CD14-positive monocyte (primary cell): ENCODE measurements around the gene FARP2. TPM values are rescaled to one million over a fixed set of nuclear protein-coding genes. Genes with fewer than 3 reads are reported as not detected.
A peak's percentile ranks its signal among the peaks of the same experiment; 100 is the strongest.

ENCODE experiments used
- DNase-seq, 3 donors: peaks; one replicate each; pipeline ENCODE4 v3.0.0-alpha.2; 2011 to 2022
- H2AFZ ChIP-seq: 2 replicates; pipeline ENCODE4 v1.6.0; 2012; ENCODE audit warnings: mild to moderate bottlenecking, low read depth, low read length, inconsistent platforms; ENCODE audit not compliant: insufficient read depth, poor library complexity, severe bottlenecking
- H3K27ac ChIP-seq, 2 donors: 1 replicate in 1 of 2; 2 replicates in 1 of 2; pipeline ENCODE4 v1.5.1; 2012 to 2013; ENCODE audit warnings: low read length in 2 of 2, control low read depth in 1 of 2, inconsistent platforms in 1 of 2, low read depth in 1 of 2, mild to moderate bottlenecking in 1 of 2
- H3K27me3 ChIP-seq, 2 donors: one replicate each; pipeline versions ENCODE4 v1.6.0 to v1.6.1; 2011 to 2013; ENCODE audit warnings: low read length in 2 of 2; ENCODE audit not compliant: control insufficient read depth in 2 of 2, insufficient read depth in 2 of 2
- H3K36me3 ChIP-seq, 2 donors: replicated peaks in 1 of 2; 1 replicate in 1 of 2; 2 replicates in 1 of 2; pipeline versions ENCODE4 v1.5.1 to v1.6.1; 2012 to 2013; ENCODE audit warnings: low read length in 2 of 2, control low read depth in 1 of 2, inconsistent platforms in 1 of 2, mild to moderate bottlenecking in 1 of 2; ENCODE audit not compliant: insufficient read depth in 2 of 2, control insufficient read depth in 1 of 2
- H3K4me1 ChIP-seq, 2 donors: 1 replicate in 1 of 2; 2 replicates in 1 of 2; pipeline versions ENCODE4 v1.5.1 to v1.6.1; 2012 to 2013; ENCODE audit warnings: low read length in 2 of 2, control low read depth in 1 of 2, inconsistent platforms in 1 of 2, mild to moderate bottlenecking in 1 of 2, moderate library complexity in 1 of 2; ENCODE audit not compliant: insufficient read depth in 2 of 2, control insufficient read depth in 1 of 2
- H3K4me2 ChIP-seq: replicated peaks from 2 replicates; pipeline ENCODE3; 2012; ENCODE audit warnings: low read length, moderate library complexity, mild to moderate bottlenecking; ENCODE audit not compliant: poor library complexity, severe bottlenecking; ENCODE audit errors: extremely low read depth
- H3K4me3 ChIP-seq, 3 experiments: fragments of 200-600 bp in 1 of 3; sonication (generic) in 1 of 3; replicated peaks in 1 of 3; 1 replicate in 2 of 3; 2 replicates in 1 of 3; pipeline ENCODE4 v1.5.1; 2011 to 2013; ENCODE audit warnings: low read length in 3 of 3, mild to moderate bottlenecking in 3 of 3, control low read depth in 2 of 3, low read depth in 2 of 3, inconsistent platforms in 1 of 3, moderate library complexity in 1 of 3
- H3K79me2 ChIP-seq: 2 replicates; pipeline ENCODE4 v1.6.0; 2012; ENCODE audit warnings: mild to moderate bottlenecking, control low read depth, inconsistent platforms, low read length, moderate library complexity; ENCODE audit not compliant: insufficient read depth
- H3K9ac ChIP-seq: 2 replicates; pipeline ENCODE4 v1.6.0; 2017; ENCODE audit warnings: low read length, mild to moderate bottlenecking; ENCODE audit not compliant: insufficient read depth, poor library complexity, severe bottlenecking
- H3K9me3 ChIP-seq, 2 donors: replicated peaks in 1 of 2; 1 replicate in 1 of 2; 2 replicates in 1 of 2; pipeline versions ENCODE4 v1.5.1 to v1.6.1; 2012 to 2013; ENCODE audit warnings: low read length in 2 of 2, control low read depth in 1 of 2; ENCODE audit not compliant: control insufficient read depth in 1 of 2, insufficient read depth in 1 of 2
- H4K20me1 ChIP-seq: 2 replicates; pipeline ENCODE4 v1.6.0; 2012; ENCODE audit warnings: mild to moderate bottlenecking, low read length, control low read depth, moderate library complexity; ENCODE audit not compliant: insufficient read depth
- H3K27ac Mint-ChIP-seq, 7 donors: one replicate each; pipeline ENCODE4 v1.8.0; 2020; ENCODE audit warnings: mild to moderate bottlenecking in 7 of 7, mixed read lengths in 7 of 7, moderate library complexity in 6 of 7, inconsistent platforms in 2 of 7
- H3K27me3 Mint-ChIP-seq, 3 donors: one replicate each; pipeline ENCODE4 v1.8.0; 2021 to 2022; ENCODE audit warnings: low read depth in 3 of 3, mild to moderate bottlenecking in 3 of 3, mixed read lengths in 3 of 3, moderate library complexity in 3 of 3, inconsistent platforms in 1 of 3
- H3K36me3 Mint-ChIP-seq, 2 donors: one replicate each; pipeline ENCODE4 v1.8.0; 2020; ENCODE audit warnings: mixed read lengths in 2 of 2, inconsistent platforms in 1 of 2, mild to moderate bottlenecking in 1 of 2
- H3K4me1 Mint-ChIP-seq: one replicate; pipeline ENCODE4 v1.8.0; 2020; ENCODE audit warnings: mild to moderate bottlenecking, mixed read lengths
- H3K4me3 Mint-ChIP-seq, 2 donors: one replicate each; pipeline ENCODE4 v1.8.0; 2020; ENCODE audit warnings: mild to moderate bottlenecking in 2 of 2, mixed read lengths in 2 of 2, moderate library complexity in 1 of 2
- H3K9me3 Mint-ChIP-seq, 7 donors: one replicate each; pipeline ENCODE4 v1.8.0; 2020 to 2022; ENCODE audit warnings: mixed read lengths in 7 of 7, mild to moderate bottlenecking in 6 of 7, moderate library complexity in 6 of 7, inconsistent platforms in 2 of 7
- WGBS: methylation state at CpG from one replicate; pipeline ENCODE4 v1.1.5; 2013; ENCODE audit warnings: missing lambda C conversion rate; ENCODE audit not compliant: insufficient coverage; 5-methylcytosine and 5-hydroxymethylcytosine counted together
- intact Hi-C, 2 donors: fragments of 100-400 bp; cut with micrococcal nuclease; formaldehyde crosslinking; loops; one replicate each; pipeline versions ENCODE4 v1.15.0 to v1.15.1; 2023
- polyA plus RNA-seq, 3 donors: library from polyadenylated mRNA; depleted of rRNA in 1 of 3; unstranded in 2 of 3; stranded (reverse) in 1 of 3; fragments of 300-500 nt in 2 of 3; fragments of >200 nt in 1 of 3; fragmentation: Illumina TruSeq in 2 of 3; gene quantifications; 1 replicate in 2 of 3; 2 replicates in 1 of 3; pipeline ENCODE4 v1.2.3, GENCODE V29; 2012 to 2021
- TF ChIP-seq, protein P1 (sequence below): fragments of 200-600 bp; IDR thresholded peaks from one replicate; pipeline ENCODE4 v1.8.0; 2022; ENCODE audit warnings: antibody characterized with exemption, mild to moderate bottlenecking

FARP2 gene
- polyA plus RNA-seq, 3 donors = 6.7 to 8.5 (median 7.3) TPM

DNA sequence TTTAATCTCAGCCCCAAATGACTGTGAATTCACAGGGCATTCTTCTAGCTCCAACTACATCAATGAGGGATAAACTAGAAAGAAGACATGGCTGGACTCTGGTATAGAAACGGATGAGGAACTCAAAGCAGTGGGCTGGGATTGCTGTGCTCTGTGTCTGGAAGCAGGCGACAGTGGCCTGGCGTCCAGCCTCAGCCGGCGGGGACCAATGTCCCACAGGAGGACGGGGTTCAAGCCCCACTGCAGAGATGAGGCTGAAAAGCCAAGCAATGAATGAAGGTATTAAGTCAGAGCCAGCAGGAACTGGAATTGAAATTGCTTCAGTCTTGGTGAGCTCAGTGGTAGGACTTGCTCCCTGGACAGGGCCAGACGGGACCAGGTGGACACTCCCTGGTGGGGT is 178.2 kb downstream of the FARP2 start:
- 90% methylated on average over 7 of the region's 7 CpGs for WGBS
- no peak overlapping the region for H3K9ac ChIP-seq

DNA sequence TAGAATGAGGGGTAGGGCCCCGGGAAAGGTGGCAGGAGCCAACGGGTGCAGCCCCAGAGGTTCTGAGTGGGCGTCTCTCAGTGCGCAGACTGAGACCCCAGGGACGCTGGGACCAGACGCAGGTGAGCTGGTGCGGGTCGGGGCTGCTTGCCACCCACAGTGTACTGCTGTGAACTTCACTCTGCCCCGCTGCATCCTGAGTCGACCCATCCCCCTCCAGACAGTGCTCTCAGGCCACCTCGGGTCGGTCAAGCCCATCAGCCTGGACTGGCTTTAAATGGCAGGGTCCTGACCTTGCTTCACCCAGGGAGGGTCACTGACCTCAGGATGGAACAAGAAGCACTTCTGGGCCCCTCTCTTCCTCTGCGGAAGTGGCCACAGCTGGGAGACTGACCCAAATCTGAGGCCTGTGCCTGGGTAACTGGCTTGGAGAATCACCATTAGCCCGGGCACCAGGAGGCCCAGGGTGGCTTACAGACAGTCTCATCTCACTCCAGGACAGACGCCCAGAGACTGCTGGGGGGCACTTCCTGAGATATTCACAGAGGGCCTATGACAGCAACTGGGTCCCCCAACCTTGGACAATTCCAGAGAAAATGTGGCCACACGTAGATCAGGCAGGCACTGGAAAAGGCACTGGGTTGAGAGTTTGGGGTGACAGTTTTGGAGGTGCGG is 178.8 kb downstream of the FARP2 start:
- 94% methylated on average over 15 of the region's 17 CpGs for WGBS
- H3K9me3 Mint-ChIP-seq = no peaks in the 10 kb centered on the region
- Histone ChIP-seq H3K4me1 (no peaks in the 10 kb centered on the region), H3K4me3 (no peak overlapping the region), H3K27ac (no peak overlapping the region), H4K20me1 (no peaks in the 10 kb centered on the region), H3K4me2 (no peak overlapping the region), H3K9ac (no peak overlapping the region), H3K9me3 (no peaks in the 10 kb centered on the region), H3K27me3 (peaks cover 0 to 10% of the 10 kb centered on the region in 2 donors), H2AFZ (no peak overlapping the region), H3K36me3 (no peaks in the 10 kb centered on the region), H3K79me2 (no peaks in the 10 kb centered on the region)
- no peaks in the 10 kb centered on the region for H3K4me1 Mint-ChIP-seq
- no peak for DNase-seq
- no peaks in the 10 kb centered on the region for H3K36me3 Mint-ChIP-seq
- H3K4me3 Mint-ChIP-seq = no peak overlapping the region
- peaks cover 15 to 29% (median 16%) of the 10 kb centered on the region in 3 donors for H3K27me3 Mint-ChIP-seq
- intact Hi-C loops = no loop called here
- H3K27ac Mint-ChIP-seq = peak overlapping the region in 1 of 7 donors; percentile 41
- TF ChIP-seq, protein P1, sequence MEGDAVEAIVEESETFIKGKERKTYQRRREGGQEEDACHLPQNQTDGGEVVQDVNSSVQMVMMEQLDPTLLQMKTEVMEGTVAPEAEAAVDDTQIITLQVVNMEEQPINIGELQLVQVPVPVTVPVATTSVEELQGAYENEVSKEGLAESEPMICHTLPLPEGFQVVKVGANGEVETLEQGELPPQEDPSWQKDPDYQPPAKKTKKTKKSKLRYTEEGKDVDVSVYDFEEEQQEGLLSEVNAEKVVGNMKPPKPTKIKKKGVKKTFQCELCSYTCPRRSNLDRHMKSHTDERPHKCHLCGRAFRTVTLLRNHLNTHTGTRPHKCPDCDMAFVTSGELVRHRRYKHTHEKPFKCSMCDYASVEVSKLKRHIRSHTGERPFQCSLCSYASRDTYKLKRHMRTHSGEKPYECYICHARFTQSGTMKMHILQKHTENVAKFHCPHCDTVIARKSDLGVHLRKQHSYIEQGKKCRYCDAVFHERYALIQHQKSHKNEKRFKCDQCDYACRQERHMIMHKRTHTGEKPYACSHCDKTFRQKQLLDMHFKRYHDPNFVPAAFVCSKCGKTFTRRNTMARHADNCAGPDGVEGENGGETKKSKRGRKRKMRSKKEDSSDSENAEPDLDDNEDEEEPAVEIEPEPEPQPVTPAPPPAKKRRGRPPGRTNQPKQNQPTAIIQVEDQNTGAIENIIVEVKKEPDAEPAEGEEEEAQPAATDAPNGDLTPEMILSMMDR = no peak

More for the DNA sequence above, 178.2 kb downstream of the FARP2 start:
- Mint-ChIP-seq H3K36me3 (no peaks in the 10 kb centered on the region), H3K27ac (no peak overlapping the region), H3K4me1 (no peaks in the 10 kb centered on the region), H3K27me3 (peaks cover 13 to 24% (median 15%) of the 10 kb centered on the region in 3 donors), H3K9me3 (no peaks in the 10 kb centered on the region), H3K4me3 (no peak overlapping the region)
- no peaks in the 10 kb centered on the region for H3K36me3 ChIP-seq
- H3K4me3 ChIP-seq = no peak overlapping the region
- DNase-seq = no peak
- no peak overlapping the region for H3K4me2 ChIP-seq
- no peaks in the 10 kb centered on the region for H3K79me2 ChIP-seq
- no peak overlapping the region for H3K27ac ChIP-seq
- peaks cover 0 to 5% of the 10 kb centered on the region in 2 donors for H3K27me3 ChIP-seq
- intact Hi-C loops = no loop called here
- H2AFZ ChIP-seq = no peak overlapping the region
- TF ChIP-seq, protein P1 = no peak
- no peaks in the 10 kb centered on the region for H3K9me3 ChIP-seq
- no peaks in the 10 kb centered on the region for H4K20me1 ChIP-seq
- no peaks in the 10 kb centered on the region for H3K4me1 ChIP-seq
